NCI-H1694 treated with DMSO at 0.1 percent for 48 hours (cell line): Measurements from ENCODE around the gene FOXO1.

Experiments
- DNase-seq: peaks from one replicate; lab custom pipeline; 2025; lab: John Stamatoyannopoulos, UW

Gene FOXO1

DNA sequence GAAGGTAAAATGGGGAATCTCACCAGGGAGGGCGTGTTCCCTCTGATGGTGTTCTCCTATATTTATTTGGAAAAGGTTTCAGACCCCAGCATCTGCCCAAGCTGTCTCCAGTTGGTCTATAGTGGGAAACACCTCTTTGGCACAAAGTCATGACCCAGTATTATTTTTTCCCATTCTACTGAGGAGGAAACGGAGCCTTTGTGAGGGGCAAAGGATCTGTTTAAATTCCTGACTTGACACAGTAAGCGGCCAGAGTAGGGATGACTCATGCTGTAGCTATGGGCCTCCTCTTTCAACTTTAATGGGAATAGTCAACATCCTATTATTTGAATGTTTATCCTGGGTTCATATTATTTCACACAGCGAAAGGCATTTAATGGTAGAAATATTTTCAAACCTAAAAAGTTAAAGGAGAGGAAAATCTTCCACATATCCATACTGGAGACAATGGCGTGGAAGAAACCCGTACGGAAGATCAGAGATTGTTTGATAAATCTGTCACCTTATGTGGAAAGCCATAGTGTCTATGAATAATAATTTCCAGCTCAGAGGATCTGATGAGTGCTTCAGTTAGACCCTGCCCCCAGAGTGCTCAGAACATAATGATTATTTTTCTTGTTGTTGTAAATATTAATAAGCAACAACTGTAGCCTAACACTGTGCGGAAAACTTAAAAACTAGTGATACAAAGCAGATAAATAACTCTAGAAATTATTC, 126.0 kb downstream of the FOXO1 start:
- no peak for DNase-seq

DNA sequence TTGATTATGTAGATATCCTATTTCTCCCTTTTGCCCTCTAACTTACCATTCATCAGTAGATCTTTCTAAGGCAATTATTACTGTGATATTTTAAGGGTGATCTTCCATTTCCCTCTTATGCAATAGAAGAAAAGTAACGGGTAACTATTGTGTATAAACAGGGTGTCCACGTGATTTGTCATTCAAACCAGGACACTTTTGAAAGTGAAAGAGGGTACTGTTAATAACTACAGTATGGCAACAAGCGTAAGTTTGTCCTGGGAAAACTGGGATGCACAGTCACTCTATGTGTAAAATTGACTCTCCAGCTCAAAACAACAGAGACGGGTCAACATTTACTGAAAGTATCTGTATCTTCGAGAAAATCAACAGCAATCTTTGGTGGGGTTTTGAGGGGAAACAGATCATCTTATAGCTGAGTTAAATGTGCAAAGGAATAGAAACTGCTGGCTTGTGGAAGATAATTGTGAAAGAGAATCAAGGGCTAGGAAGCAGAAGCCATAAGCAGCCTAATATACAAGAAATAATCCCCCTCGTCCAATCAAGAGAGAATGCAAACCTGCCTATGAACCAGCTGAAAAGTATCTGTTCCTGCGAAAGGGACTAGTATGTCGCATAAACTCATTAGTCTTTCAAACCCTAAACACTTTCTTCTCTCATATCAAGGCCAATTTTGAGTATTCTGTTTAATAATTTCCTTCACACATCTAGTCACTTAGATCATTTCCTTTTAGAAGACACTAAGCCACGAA, 126.7 kb downstream of the FOXO1 start:
- no peak for DNase-seq

DNA sequence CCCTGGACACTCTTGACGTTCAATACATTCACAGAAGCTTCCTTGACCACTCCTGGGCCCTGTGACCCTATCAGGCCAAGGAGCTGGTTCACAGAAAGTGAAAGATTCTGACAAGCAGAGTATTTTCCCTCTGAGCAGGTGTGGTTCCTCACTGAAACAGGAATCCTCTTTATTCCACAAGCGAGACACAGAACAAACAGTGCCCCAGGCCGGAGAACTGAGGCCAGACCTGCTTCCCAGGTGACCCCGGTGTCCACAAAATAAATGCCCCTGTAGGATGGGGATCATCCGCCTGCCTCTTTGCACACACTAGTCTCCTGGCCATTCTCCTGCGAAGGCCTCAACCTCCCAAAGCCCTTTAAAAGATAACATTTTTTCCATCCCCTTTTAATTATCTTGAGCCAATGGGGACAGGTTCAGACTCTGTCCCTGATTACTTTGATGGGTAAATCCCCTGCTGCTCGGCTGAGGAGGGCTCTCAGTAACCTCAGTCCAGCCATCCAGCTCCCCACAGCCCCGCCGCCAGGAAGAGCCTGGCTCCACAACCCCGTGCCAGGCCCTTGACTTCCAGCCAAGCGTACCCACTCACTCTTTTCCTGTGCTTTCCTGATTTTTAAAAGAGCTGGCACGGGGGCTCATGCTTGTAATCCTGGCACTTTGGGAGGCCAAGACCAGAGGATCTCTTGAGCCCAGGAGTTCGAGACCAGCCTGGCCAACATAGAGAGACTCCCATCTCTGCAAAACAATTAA, 129.1 kb downstream of the FOXO1 start:
- no peak for DNase-seq

DNA sequence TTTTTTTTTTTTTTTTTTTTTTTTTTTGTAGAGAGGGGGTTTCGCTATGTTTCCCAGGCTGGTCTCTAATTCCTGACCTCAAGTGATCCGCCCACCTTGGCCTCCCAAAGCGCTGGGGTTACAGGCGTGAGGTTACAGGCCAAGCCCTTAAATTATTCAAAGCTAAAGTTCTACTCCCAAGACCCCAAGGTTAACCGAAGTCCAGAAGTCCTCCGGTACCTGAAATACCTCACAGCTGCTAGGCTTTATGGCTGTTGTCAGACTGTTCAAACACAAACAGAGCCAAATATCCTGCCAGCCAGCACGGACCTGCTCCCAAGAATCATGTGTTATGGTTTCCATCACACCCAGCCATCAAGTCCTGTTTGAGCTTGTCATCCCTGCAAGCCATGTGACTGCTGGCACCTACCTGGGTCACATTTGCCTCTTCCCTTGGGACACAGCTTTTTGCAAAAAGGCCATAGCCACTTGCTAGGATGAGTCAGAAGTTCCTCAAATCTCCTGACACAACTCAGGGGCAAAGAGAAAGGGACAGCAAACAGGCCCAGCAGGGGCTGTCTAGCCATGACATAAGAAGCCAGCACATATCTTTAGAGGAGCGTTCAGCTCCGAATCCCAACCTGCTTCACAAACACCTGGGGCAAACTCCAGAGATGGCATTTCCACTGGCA, 129.9 kb downstream of the FOXO1 start:
- DNase-seq: no peak

GRCh38 chr13:40535345-40535836, 131.1 kb downstream of the FOXO1 start:
- DNase-seq: no peak

DNA sequence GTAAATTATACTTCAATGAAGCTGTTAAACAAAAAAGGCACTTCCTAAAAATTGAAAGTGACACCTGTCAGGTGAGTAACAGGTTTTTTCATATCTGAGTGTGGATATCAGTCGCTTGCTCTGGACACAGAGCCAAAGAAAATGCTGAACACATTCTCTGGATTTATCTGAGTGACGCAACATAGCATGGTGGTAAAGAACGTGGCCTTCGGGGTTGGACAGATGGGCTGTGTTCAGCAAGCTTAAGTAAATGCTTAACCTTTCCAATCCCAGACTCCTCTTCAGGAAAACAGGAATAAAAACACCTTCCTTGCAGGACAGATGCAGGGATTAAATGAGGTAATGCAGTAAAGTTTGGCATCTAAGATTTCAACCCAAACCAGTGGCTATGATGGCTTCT, 132.0 kb downstream of the FOXO1 start:
- no peak for DNase-seq

DNA sequence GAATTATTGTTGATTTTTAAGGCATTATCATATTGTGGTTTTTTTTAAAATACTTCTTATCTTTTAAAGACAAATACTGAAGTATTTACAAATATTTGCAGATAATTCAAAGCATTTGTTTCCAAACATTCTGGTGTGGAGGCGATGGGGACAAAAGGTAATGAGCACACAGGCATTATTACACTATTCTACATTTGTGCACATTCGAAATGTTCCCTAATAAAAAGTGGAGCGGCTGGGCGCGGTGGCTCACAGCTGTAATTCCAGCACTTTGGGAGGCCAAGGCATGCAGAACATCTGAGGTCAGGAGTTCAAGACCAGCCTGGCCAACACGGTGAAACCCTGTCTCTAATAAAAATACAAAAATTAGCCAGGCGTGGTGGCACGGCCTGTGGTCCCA, 133.4 kb downstream of the FOXO1 start:
- DNase-seq: no peak

GRCh38 chr13:40530961-40531360, 135.5 kb downstream of the FOXO1 start:
- no peak for DNase-seq

GRCh38 chr13:40528881-40529280, 137.6 kb downstream of the FOXO1 start:
- no peak for DNase-seq

DNA sequence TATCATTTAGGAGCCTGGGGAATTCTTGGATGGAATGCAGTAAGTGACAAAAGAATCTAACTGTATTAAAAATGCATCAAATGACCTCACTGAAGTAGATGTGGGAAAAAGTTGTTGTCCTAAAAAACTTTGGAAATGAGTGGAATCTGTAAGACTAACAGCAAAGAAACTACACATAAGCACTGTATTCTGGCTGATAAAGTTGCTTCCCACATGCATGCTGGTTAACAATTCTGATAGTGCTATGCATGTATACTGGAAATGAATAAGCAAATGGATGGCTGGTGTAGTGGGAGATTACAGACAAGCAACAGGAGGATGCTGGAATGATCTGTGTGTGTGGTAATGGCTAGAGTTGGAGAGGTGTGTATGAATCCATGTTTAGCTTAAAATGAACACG, 138.5 kb downstream of the FOXO1 start:
- no peak for DNase-seq

GRCh38 chr13:40522282-40522681, 144.2 kb downstream of the FOXO1 start:
- DNase-seq: no peak

DNA sequence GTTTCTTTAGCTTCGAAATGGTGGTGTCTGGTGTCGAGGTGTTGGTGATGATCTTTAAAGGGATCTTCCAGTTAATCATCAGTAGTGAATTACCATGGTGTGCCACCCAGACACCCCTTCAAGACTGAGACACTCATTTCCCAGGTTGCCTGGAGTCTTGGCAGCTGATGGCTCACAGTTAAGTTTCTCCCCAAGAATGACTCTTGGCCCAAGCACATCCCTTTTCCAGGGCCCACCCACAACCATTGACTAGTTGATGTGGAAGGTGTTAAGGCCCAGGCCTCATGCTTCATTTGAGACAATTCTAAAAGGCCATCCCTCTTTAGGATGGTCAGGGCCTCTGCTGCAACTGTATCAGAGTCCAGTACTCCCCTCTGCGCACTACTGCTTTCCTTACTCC, 145.5 kb downstream of the FOXO1 start:
- no peak for DNase-seq

DNA sequence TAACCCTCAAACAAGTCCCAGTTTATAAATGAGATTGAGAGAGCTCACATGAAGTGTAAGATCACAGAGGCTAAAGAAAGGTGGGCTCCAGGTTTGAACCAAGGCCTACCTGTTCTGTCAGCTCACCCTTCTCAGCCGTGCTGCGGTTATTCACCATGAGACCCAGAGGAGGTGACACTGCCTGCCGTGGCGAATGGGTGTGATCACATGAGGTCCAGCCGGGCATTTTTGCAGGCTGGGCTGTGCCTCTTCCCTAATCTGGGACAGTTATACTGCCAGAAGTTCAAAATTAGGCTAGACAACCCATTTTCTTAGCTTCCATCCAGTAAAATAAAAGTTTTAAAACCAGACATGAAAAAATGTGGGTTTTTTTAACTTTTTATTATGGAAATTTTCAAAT, 146.8 kb downstream of the FOXO1 start:
- DNase-seq: no peak

DNA sequence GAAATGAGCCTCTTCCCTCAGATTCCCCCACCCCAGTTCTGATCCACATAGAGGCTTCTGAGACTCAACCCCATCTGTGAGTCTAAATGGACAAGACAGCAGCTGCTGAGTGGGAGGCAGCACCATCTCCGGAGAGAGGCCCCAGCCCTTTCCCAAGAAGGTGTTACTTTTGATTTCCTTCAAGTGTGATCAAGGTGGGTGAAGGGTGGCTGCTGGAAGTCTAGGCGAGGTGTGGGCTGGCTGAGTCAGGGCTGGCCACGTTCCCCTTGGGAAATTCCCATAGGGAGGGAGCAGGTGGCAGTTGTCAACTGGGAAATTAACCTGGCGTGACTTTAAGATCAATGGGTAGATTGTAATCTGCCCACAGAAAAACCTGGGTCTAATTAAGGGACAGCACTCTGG, 148.0 kb downstream of the FOXO1 start:
- DNase-seq: no peak

- no peak for DNase-seq
Measured at GRCh38 chr13:40517486-40518480, 148.7 kb downstream of the FOXO1 start.

DNA sequence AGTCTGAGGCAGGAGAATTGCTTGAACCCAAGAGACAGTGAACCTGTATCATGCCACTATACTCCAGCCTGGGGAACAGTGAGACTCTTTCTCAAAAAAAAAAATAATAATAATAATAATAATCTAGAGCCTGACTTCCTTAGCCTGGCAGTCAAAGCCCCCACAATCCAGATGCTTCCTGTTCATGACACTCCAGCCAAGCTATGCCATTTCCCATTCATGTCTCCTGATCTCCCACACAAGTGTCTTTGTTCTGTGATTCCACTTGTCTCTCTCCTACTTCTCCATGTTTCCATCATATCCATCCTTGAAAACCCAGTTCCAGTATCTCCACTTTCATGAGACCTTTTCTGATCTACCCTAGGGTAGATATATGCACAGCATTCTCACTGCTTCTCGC, 150.7 kb downstream of the FOXO1 start:
- no peak for DNase-seq

- no peak for DNase-seq
Measured at GRCh38 chr13:40514802-40515201, 151.6 kb downstream of the FOXO1 start.

DNA sequence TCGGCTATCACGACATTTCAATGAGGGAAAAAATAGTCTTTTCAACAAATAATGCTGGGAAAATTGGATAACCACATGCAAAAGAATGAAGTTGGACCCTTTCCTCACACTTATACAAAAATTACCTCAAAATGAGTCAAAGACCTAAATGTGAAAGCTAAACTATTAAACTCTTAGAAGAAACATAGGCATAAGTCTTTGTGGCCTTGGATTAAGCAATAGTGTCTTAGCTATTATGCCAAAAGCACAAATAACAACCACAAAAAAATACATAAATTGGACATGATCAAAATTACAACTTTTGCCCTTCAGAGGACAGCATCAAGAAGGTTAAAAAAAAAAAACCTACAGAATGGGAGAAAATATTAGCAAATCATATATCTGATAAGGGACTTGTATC, 156.6 kb downstream of the FOXO1 start:
- DNase-seq: no peak

DNA sequence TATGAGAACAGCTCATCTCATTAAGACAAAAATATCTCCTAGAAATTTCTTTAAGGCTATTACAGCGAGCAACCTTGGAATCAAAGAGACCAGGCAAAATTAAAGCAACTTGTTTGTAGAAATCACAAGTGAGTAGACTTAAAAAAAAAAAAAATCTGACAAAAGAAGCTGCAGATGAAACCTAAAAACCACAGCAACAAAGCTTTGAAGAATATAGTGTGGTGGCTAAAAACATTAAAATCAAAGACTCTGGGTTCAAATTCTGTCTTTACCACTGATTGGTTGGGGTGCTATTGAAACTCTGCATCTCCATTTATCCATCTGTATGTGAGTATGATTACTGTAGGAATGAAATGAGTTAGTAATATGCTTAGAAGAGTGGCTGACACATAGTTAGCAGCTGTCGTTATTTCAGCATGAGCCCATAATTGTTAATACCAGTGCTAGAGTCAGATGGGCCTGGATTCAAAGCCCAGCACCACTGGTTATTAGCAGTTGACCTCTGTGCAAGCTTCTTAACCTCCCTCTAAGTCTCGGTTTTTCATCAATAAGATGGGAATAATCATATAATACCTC, 157.6 kb downstream of the FOXO1 start:
- DNase-seq: no peak

DNA sequence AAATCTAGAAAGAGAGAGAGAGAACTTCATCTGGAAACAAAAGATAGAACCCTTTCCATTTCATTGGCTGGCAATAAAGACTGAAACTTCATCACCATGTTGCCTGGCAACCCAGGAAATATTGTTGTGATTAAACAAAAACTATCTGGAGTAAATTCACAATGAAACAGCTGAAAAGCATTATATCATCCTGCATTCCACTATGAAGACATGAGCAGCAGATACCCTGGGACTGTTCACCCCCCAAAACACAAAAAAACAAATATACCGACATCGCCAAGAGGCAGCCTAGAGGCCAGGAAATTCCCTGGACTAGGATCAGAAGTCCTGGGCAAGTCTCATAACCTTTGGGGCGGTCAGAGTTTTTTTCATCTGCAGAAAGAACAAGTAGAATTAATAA, 158.3 kb downstream of the FOXO1 start:
- DNase-seq: no peak
